ENCODE results near the gene RBMS1.

GRCh38 chr2:160375037-160375436 is 118.6 kb downstream of the RBMS1 start:
- TF ChIP-seq, protein P1, sequence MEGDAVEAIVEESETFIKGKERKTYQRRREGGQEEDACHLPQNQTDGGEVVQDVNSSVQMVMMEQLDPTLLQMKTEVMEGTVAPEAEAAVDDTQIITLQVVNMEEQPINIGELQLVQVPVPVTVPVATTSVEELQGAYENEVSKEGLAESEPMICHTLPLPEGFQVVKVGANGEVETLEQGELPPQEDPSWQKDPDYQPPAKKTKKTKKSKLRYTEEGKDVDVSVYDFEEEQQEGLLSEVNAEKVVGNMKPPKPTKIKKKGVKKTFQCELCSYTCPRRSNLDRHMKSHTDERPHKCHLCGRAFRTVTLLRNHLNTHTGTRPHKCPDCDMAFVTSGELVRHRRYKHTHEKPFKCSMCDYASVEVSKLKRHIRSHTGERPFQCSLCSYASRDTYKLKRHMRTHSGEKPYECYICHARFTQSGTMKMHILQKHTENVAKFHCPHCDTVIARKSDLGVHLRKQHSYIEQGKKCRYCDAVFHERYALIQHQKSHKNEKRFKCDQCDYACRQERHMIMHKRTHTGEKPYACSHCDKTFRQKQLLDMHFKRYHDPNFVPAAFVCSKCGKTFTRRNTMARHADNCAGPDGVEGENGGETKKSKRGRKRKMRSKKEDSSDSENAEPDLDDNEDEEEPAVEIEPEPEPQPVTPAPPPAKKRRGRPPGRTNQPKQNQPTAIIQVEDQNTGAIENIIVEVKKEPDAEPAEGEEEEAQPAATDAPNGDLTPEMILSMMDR (conservative IDR thresholded peaks at IDR 0.05; ENCODE audit: low read length): no peak
- TF ChIP-seq EZH2phosphoT487 (IDR thresholded peaks at IDR 0.05; ENCODE audit: borderline replicate concordance): no peak
